Left colon (tissue), 2 donors: ENCODE measurements around the gene AGBL1. TPM values are rescaled to one million over a fixed set of nuclear protein-coding genes. Genes with fewer than 3 reads are reported as not detected.
"Not testable (repeated sequence)": the region's sequence is repeated elsewhere in the genome, so short reads cannot be mapped to it uniquely, and the experiment has no call there.

ENCODE experiments used
- ATAC-seq: fragments of 200-7000 bp; cut with Tn5 transposase; one replicate; pipeline ENCODE4 v1.9.1; 2020; ENCODE audit warnings: mild to moderate bottlenecking, moderate library complexity
- DNase-seq, 2 donors: peaks; one replicate each; pipeline ENCODE4 v3.0.0-alpha.2; 2020
- intact Hi-C, 2 donors: fragments of 100-400 bp; cut with DNase I in 1 of 2; cut with micrococcal nuclease in 1 of 2; formaldehyde crosslinking; loops; one replicate each; pipeline versions ENCODE4 v1.11.2 to v1.14.0; 2022; cut with DNase I, micrococcal nuclease
- total RNA-seq, 2 donors: library from RNA; stranded (reverse); fragmentation: NEBNext Ultra II Directional; extraction: Animal tissue kit (Norgen Biotek cat#: 25700); gene quantifications; one replicate each; pipeline ENCODE4 v1.2.1, GENCODE V29; 2021
- donor health status: DM: no; HTN: no; CAD: no.
- donor health status: DM: yes; HTN: yes; CAD: no.

AGBL1 gene
- total RNA-seq, 2 donors from 2014 or later: 0.22 to 0.34 TPM

DNA sequence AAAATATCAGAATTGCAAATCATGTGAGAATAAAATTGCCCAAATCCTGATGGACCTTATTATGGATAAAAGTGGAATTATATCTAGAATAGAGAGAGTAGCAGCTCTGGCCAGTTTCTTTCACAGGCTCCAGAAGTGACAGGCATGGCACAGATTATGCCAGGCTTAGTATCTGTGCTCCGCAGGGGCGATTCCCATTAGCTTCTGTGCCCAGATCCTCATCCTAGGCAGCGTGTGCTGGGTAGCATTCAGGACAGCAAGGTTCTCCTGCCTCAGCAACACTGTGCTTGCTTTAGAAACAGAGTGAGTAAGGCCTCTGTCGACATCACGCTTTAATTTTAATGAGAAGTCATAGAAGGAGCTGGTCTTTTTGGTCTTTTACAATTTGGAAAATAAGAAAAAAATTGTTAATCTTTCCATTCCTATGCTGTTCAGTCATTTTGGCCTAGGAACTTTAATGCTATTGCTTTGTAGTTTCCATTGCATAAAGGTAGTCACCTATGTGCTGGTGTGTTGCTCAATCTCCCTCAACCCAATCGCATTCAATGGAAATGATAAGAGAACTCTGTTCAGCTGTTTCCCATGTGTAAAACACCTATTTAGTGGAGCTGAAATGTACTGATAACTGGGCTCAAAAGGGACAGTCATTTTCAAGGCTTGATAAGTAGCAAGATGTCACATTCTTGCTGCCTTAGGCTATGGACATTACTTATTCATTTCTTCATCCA lies 770.1 kb downstream of the AGBL1 start:
- intact Hi-C loops: no loop called here
- no peak for ATAC-seq
- no peak for DNase-seq

DNA sequence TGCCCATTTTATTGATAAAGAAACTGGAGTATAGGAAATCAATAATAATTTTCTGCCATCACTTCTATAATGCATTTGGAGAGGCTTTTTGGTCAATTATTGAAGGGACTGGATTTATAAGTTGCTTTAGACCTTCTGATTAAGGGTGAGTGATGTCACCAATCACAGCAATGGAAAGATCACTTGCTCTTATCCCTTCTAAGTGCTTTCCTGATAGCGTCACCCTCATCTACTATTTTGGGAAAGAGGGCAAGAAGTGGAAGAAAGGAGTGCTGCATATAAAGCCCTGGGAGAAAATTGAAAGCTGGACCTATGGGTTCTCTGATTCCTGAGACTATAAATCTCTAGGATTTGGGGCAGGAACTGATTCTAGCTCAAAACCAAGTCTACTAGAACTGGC lies 771.3 kb downstream of the AGBL1 start:
- intact Hi-C loops: no loop called here
- no peak for DNase-seq
- ATAC-seq: no peak

DNA sequence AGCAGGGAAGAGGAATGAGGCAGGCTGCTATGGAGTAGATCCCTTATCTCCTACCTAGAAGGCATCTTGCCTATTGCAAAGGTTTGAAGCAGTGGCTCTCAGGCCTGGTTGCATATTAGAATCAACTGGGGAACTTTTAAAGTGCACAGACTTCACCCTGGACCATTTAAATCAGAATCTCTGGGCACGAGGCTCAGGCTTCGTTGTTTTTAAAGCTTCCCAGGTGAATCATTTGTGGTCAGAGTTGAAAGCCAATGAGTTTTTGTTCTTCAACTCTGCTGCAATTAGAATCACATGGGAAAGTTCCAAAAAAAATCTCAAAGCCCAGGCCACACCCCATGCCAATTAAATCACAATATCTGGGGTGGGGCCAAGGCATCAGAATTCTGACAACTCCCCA lies 773.1 kb downstream of the AGBL1 start:
- intact Hi-C loops: no loop called here
- DNase-seq (no peak), ATAC-seq (no peak)

DNA sequence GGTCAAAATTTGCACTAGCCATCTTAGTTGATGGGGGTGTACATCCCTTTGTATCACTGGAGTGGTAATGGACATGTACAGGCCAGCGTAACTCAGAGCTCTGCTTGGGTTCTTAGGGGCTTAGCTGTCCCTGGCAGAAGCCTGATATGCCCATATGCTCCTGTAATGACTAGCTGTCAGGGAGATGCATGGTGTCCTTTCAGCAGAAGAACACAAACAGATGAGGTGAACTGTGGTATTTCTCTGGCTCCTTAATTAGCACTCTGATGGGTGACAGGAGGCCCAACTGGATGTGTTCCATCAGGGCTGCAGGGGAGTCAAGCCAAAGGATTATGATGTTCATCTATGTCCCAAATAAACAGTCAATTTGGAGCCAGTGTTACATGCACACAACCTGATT lies 774.5 kb downstream of the AGBL1 start:
- DNase-seq: no peak
- intact Hi-C loops: no loop called here
- no peak for ATAC-seq

DNA sequence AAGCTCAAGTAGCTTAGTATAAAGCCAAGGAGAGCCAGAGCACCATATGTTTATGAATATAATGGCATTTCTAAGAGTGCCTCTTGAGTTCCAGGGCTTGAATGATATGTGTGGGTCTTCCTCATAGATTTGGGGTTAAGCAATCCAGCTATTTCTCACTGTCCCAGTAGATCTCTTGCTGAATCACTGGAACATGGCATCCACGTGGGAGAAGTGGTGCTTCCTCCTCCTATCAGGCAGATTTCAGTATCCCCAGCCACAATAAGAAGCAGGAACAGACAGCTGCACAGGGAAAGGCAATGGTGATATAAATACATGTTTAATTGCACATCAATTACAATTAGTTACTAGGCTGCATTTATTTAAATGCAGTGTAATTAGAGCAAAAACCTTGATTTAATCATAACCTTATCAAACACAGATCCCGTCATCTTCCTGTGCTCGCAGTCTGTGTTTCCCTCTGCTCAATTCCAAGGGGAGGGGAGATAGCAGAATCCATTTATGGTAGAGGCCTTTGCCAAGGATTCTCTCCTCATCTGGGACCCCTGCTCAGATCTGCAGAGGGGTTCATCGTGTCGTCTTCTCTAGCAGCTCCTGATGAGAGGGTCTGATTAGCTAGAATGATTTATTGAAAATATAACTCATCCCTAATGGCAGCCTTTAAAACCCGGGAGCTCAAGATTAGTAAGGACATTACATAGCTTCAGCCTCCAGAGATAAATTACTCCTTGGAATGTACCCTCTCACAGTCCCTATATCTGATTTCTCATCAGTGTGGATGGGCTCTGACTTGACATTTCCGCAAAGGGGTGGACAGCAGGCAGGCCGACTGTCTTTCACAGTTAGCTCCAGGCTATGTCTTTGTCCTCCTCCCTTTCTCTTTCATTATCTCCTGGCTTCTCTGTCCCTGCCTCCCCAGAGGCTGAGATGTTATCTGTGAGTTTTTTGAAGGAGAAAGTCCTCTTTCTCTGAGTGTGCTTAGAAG lies 775.9 kb downstream of the AGBL1 start:
- DNase-seq (no peak), ATAC-seq (no peak)
- intact Hi-C loops: no loop called here

DNA sequence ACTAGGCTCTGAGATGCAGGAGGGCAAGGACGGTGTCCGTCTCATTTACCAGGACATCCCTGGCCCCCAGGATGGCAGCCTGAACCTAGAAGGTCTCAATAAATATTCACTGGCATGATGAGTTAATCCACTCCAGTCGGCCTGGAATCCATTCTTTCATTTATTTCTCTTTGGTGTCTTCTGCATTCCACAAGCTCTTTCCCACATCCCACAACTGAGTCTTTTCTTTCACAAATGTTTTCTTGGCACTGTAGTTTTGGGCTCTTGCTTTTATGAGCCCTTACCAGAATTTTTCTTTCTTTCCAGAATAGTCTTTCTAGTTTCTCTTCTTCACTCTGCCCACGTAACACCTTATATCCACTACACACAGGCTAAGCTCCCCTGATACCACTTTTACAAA lies 778.0 kb downstream of the AGBL1 start:
- intact Hi-C loops: no loop called here
- DNase-seq (no peak), ATAC-seq (no peak)

DNA sequence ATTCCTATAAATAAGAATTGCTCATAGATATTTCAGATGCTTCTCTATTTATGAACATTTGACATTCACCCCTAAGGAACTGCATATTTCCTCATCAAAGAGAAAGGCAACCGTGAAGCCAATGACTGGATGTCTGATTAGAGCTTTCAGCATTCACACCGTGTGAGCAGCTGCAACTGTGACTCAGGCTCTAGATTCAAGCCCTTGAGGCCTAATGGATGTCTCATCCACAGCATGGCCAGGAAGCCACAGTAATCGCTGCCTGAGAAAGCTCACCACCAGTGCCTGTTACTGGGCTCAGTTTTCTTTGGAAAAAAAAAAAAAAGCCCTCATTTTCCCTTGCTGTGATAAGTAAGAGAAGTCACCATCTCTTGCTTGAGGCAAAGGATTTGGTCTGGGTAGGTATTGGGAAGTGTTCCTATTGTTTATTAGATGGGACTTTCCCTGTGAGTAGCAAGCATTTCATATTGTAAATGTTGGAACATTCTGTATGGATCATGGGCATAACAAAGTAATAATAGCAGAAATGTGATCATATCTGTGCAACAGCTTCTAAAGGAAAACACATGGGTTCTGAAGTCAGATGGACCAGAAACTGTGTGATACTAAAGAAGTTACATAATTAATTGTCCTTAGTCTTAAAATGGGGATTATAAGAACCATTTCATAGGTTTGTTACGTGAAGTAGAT lies 783.7 kb downstream of the AGBL1 start:
- ATAC-seq: no peak

DNA sequence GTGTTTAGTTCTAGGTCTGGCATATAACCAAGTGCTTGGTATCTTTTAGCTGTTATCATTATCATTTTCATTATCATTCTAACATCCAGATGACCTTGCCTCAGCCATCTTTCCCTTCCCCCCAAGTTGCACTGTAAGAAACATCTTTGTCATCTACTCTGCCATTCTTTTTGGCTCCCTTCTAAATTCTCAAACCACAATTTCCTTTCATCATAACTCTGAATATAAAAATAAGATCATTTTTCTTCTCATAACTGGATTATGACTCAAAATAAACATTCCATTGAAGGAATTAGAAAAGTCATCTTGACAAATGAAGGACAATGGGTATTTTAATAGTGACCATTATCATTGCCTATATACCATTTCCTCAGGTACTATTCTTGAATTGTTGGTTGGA lies 786.2 kb downstream of the AGBL1 start:
- ATAC-seq (no peak), DNase-seq (no peak)
- intact Hi-C loops: no loop called here

More for the DNA sequence above, 783.7 kb downstream of the AGBL1 start:
- intact Hi-C loops: no loop called here
- DNase-seq: no peak

DNA sequence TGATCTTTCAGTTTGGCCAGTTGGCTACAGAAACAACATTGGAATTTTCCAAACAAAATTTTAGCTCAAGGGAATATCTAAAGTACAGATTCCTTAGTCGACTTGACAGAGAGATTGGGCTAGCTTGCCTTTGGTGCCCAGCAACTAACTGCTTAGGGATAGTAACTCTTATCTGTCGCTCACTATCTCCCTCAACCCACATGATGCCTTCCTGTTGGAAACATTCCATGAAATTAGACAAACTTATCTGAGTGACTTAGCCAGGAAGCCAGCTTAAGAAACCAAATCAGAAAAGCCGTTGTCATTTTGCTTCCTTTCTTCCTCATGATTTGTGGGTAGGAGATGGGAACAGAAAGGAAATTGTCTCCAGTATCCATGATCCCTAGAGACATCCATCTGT lies 791.2 kb downstream of the AGBL1 start:
- ATAC-seq (no peak), DNase-seq (no peak)
- intact Hi-C loops: no loop called here

DNA sequence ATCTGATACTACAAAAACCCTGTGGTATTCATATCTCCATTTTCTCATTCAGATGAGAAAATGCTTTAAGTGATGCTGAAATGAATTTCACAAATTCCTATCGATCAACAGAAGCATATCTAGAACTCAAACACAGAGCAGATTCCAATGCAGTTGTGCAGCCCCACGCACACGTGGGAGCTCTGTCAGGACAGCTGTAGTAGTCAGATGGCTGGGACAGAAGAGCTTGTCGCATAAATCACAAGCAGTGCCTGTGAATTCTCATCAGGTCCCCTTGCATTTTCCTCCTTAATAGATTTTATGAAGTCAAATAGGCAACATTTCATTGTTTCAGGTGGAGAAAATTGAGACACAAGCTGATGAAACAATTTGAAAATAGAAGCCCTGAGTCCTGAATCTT lies 792.3 kb downstream of the AGBL1 start:
- intact Hi-C loops: no loop called here
- DNase-seq (no peak), ATAC-seq (no peak)

DNA sequence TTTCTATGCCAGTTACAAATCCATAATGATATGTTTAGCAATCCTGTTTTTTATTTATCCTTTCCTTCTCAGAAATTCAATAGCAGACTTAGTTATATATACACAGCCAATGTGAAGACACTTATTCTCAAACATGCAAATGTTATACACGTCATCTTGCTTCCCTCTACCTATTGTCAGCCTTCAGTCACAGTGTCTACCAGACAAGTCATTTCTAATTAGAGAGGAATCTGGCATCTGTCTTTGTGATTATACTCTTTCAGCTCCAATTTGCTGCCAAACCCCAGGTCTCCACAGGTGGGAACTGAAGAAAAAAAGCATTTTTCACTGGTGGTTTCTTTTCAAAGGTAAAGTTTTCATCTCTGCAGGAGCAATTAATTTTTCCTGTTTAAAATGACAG lies 793.1 kb downstream of the AGBL1 start:
- DNase-seq (no peak), ATAC-seq (no peak)
- intact Hi-C loops: no loop called here

DNA sequence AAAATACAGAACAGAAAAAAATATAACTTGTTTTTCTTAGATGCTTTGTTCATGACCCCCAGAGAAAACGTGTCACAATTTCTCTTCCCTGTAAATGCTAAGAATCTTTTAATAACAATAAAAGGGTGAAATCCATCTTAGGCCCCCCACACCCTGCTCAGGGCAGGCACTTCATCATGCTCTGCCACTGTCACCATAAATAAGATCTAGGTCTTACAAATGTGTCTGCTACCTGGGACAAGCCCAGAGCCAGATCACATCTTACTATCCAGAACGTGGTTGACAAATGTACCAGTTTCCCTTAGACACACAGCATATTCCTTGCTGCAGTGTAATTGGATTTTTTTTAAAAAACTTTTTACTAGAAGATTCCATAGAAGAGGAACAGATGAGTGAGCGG lies 795.4 kb downstream of the AGBL1 start:
- DNase-seq: no peak
- ATAC-seq: no peak
- intact Hi-C loops: no loop called here

DNA sequence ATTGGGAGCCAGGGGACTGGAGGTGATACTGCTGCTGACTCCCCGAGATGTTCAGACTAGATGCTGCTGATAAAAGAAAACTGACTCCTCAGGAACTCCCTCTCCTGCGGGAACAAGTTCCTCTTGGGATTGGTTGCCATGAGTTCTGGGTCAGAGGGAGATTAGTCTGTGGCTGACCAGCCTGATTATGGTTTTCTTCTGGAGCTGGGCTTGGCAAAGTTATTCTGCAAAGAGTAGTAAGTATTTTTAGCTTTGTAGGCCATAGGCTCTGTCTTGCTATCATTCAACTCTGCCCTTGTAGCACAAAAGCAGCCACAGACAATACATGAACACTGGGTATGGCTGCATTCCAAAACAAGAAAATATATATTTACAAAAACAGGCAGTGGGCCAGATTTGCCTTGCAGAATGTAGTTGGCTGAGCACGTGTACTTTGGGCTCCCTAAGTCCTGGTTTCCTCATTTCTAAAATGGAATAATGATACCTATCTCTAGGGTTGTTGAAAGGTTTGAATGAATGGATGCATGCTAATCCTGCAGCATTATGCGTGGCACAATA lies 796.8 kb downstream of the AGBL1 start:
- intact Hi-C loops: no loop called here

DNA sequence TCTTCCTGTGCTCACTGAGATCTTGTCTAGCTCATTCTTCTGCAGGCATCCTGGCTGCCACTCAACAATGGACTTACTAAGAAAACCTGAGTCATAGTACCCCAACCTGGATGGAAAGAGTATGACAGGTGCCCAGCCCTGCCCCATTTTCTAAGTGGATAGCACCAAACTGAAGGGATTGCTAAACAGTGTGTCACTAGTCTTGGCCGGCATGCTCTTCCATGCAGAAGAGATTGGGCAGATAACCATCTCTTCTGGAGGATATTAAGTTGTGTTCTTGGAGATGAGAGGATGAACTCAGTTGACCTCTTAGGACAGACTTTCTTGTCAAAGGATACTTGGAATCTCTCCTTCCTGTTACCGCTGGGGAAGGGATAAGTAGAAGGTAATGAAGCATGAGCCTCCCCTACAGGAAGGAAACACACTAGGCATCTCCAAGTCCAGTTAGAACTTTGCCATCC lies 797.5 kb downstream of the AGBL1 start:
- ATAC-seq: no peak
- no peak for DNase-seq

More for the DNA sequence above, 796.8 kb downstream of the AGBL1 start:
- no peak for DNase-seq
- no peak for ATAC-seq

DNA sequence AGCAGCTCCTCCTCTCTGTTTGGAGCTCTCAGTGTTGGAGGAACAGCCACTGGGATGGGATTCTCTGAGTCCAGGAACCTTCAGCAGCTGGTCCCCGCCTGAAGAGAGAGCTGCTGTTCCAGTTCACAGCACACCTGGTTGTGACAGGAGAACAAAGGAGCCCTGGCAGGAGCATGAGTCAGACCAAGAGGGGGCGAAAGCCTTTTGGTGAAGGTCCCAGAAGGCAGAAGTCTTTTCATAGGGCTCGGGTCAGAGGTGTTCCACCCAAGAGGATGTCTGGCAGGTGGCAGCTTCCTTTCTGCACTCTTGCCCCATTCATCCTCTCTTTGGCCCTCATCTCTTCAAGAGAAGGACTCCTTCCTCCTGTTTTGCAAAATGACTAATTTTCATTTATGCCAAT lies 799.2 kb downstream of the AGBL1 start:
- DNase-seq, ATAC-seq, intact Hi-C loops: not testable (repeated sequence)

More for the DNA sequence above, 797.5 kb downstream of the AGBL1 start:
- intact Hi-C loops: no loop called here

DNA sequence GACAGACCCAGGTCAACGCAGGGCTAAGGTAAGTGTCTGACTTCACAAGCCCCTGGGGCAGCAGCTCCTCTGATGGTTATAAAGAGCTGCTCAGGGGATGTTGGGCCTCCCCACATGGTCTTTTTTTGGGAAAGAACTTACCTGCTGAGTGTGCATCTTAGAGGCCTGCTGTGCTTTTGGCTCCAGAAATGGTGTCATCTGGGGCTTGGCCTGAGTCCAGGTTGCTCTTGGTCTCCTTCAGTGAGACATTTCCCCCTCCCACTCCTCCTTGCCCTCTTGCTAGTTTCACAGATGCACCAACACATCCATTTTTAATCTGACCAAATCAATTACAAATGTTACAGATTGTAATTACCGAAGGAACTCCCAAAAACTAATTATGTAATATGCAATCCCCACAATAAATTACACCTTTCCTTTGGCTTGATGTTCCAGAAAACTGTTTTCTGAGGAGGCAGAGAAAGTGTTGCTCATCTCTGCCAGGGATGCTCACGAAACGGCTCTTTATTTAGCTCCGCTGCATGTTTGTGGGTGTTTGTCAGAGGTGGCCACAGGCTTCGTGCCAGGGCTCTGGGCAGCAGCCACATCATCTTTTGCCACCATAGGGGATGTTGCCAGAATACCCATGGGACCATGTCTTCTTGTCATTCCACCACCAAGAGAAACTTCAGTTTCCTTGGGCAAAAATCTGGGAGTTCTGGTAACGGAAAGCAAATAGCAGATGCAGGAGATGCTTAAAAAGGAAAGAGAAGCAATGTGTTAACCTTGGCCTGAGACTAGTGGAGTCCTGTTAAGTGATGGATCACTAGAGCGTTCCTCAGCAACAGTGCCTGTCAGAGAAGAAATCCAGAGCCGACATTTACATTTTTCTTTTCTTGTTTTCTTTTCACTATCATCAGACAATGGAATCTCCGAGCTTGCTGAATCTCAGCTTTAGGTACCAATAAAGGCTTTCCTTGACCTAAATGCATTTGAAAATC lies 799.9 kb downstream of the AGBL1 start:
- DNase-seq (no peak), ATAC-seq (no peak)
- intact Hi-C loops: no loop called here

DNA sequence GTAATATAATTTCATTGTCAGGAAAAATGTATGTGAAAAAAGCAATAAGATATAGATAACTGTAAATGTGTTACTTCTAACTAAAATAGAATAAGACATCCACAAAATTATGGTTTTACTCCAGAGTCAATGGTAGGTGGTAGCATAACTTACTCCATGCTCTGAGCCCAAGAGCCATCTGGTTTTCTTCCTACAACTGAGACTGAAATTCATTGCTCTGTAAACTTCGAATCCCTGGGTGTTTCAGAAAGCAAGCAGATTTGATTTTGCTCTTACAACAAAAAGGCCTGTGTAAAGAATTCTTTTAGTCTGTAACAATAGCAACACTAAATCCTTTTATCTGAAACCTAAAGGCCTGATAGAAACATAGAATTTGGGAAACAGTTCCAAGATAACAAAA lies 805.9 kb downstream of the AGBL1 start:
- DNase-seq (no peak), ATAC-seq (no peak)
- intact Hi-C loops: no loop called here
